Endometrial microvascular endothelial cells (primary cell): ENCODE data around the gene IL27RA. TPM values are rescaled to one million over a fixed set of nuclear protein-coding genes. Genes with fewer than 3 reads are reported as not detected.
"Not testable (repeated sequence)": the region's sequence is repeated elsewhere in the genome, so short reads cannot be mapped to it uniquely, and the experiment has no call there.

Experiments
- in situ Hi-C: cut with HindIII; loops from 2 replicates; pipeline ENCODE4 v1.10.0; 2017; ENCODE audit warnings: low sequenced_read_pairs, low pct_unique_long_range_greater_than_20kb; ENCODE audit errors: inconsistent ontology term
- total RNA-seq: library from RNA; depleted of rRNA; stranded (reverse); fragments of >200 nt; gene quantifications from one replicate; pipeline ENCODE4 v1.2.3, GENCODE V29; 2015; ENCODE audit errors: inconsistent ontology term

IL27RA gene
- total RNA-seq, 1 donor from 2014 or later: 17.5 TPM

DNA sequence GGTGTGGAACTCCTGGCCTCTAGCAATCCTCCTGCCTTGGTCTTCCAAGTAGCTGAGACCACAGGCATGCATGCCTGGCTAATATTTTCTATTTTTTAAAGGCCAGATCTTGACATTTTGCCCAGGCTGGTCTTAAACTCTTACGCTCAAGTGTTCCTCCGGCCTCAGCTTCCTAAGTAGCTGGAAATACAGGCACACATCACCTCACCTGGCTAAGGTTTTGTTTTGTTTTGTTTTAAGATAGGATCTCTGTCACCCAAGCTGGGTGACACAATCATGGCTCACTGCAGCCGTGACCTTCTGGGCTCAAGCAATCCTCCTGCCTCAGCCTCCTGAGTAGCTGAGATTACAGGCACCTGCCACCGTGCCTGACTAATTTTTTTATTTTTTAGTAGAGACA is 9.1 kb upstream of the IL27RA start:
- in situ Hi-C loops: no loop called here

DNA sequence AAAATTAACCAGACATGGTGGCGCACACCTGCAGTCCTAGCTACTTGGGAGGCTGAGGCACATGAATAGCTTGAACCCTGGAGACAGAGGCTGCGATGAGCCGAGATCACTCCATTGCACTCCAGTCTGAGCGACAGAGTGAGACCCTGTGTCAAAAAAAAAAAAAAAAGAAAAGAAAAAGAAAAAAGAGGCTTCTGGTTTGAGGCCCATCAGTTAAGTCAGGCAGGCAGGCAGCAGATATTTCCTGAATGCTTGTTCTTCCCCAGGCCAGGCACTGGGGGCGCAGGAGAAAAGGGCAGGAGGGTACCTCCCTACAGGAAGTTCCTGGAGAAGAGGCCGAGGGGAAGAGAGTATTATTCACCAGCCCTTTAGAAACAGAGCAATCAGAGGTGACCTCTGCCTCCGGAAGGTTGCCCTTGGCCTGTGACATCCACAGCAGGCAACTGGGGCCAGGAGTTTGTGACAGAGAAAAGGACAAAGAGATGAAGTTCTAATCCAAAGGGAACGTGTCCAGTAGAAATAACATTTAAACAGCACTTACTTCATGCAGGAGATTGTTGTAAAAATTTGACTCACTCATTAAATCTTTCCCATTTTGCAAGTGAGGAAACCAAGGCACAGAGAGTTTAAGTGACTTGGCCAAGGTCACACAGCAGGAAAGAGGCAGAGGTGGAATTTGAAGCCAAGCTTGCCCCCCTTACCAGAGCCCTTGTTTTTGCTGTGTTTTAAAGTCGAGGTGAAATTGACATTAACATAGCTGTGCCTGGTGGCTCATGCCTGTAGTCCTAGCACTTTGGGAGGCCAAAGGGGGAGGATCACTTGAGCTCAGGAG is 7.9 kb upstream of the IL27RA start:
- in situ Hi-C loops: no loop called here

DNA sequence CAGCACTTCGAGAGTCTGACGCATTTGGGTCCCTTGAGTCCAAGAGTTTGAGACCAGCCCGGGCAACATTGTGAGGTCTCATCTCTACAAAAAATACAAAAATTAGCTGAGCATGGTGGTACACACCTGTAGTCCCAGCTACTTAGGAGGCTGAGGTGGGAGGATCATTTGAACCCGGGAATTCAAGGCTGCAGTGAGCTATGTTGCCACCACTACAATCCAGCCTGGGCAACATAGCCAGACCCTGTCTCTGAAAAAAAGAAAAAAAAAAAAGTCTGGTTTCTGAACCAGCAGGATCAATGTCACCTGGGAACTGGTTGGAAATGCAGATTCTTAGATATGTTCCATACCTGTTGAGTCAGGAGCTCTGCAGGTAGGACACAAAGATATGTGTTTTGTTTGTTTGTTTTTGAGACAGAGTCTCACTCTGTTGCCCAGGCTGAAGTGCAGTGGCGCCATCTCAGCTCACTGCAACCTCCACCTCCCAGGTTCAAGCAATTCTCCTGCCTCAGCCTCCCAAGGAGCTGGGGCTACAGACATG is 4.8 kb upstream of the IL27RA start:
- in situ Hi-C loops: not testable (repeated sequence)

DNA sequence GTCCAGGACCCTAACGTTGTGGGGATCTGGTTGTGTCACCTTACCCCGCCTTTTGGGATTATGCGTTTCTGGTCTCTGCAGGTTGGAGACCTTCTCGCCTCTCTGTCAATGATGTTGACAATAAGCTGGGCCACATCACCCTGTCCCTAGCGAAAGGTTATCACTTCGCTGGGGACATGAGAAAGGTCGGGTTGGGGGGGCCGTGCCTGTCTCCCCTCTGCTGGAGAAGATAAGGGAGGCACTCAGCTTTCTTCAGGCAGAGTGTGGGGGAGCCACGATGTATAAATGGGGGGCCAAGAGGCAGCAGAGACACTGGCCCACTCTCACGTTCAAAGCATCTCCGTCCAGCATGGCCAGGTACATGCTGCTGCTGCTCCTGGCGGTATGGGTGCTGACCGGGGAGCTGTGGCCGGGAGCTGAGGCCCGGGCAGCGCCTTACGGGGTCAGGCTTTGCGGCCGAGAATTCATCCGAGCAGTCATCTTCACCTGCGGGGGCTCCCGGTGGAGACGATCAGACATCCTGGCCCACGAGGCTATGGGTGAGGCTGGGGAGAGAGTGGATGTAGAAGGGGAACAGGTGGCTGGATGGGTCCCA is 3.6 kb upstream of the IL27RA start, which contains the start of gene RLN3:
TSS of gene RLN3 (plus strand) at position 293 of the 595 bp plus-strand sequence. CDS start at position 350, 57 bp downstream.
- in situ Hi-C loops: no loop called here

DNA sequence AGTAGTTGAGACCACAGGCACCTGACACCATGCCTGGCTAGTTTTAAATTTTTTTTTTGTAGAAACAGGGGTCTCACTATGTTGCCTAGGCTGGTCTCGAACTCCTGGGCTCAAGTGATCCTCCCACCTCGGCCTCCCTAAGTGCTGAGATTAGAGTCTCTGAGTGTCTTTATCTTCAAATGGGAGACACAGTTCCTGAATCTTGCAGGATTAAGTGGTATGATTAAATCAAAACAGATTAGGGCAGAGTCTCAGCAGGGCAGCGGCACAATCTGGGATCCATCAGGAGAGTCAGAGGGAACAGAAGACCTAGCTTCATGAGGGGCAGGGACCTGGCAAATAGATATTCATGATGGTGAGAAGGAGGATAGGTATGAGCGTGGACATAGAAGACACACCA is 2.7 kb upstream of the IL27RA start:
- in situ Hi-C loops: no loop called here

DNA sequence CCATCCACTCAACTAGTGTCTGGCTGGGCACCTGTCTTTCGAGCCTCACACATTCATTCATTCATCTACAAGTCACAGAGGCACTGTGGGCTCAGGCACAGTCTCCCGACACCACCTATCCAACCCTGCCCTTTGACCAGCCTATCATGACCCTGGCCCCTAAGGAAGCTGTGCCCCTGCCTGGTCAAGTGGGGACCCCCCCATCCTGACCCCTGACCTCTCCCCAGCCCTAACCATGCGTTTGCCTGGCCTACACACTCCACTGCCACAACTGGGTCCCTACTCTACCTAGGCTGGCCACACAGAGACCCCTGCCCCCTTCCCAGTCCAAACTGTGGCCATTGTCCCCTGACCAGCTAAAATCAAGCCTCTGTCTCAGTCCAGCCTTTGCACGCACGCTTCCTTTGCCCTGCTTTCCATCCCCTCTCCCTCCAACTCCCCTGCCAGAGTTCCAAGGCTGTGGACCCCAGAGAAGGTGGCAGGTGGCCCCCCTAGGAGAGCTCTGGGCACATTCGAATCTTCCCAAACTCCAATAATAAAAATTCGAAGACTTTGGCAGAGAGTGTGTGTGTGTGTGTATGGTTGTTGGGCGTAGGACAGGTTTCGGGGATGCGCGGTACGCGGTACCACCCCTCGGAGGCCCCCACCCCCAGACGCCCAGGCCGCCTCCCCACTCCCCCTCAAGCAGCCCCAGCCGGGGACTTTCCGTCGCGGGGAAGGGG is 404 bp upstream of the IL27RA start:
- in situ Hi-C loops: no loop called here

DNA sequence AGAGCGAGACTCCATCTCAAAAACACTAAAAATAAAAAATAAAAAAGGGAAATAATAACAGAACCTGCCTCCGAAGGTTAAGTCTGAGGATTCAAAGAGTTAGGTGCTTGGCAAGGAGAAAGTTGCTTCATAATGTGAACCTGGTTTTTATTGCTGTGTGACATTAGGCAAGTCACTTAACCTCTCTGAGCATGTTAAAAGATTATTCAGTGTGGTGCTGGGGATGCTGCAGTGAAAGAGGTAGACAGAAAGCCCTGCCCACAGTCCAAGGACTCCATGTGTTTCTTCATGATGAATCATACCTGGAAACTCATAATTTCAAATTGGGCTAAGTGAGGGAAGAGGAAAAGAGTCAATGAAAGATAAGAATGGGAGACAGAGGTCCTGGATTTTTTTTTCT is 2.4 kb downstream of the IL27RA start:
- in situ Hi-C loops: no loop called here

DNA sequence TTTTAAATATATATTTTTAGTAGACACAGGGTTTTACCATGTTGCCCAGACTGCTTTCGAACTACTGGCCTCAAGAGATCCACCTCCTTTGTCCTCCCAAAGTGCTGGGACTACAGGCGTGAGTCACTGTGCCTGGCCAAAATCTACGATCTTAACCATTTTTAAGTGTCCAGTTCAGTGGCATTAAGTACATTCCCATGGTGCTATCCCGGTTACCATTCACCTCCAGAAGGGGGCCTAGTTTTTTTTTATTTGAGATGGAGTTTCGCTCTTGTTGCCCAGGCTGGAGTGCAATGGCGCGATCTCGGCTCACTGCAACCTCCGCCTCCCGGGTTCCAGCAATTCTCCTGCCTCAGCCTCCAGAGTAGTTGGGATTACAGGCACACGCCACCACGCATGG is 3.6 kb downstream of the IL27RA start:
- in situ Hi-C loops: not testable (repeated sequence)

DNA sequence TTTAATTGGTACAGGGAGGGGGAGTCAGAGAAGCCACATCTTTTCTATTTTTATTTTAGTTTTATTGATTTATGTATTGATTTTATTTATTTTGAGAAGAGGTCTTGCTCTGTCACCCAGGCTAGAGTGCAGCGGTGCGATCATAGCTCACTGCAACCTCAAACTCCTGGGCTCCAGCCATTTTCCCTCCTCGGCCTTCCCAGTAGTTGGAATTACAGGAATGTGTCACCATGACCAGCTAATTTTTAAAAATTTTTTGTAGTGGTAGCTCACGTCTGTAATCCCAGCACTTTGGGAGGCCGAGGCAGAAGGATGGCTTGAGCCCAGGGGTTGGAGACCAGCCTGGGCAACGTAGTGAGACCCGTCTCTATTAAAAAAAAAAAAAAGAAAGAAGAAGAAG is 4.1 kb downstream of the IL27RA start:
- in situ Hi-C loops: no loop called here

DNA sequence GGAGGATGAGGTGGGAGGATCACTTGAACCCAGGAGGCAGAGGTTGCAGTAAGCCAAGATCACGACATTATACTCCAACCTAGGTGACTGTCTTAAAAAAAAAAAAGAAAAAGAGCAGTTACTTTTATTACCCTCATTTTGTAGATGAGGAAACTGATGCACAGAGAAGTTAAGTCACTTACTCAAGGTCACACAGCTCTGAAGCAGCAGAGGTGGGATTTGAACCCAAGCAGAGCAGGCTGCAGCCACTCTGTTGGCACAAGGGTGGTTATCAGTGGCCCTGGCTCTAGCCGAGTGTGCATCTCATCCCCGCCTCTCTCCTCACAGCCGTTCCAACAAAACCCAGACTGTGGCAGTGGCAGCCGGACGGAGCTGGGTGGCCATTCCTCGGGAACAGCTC is 7.6 kb downstream of the IL27RA start:
- in situ Hi-C loops: no loop called here

DNA sequence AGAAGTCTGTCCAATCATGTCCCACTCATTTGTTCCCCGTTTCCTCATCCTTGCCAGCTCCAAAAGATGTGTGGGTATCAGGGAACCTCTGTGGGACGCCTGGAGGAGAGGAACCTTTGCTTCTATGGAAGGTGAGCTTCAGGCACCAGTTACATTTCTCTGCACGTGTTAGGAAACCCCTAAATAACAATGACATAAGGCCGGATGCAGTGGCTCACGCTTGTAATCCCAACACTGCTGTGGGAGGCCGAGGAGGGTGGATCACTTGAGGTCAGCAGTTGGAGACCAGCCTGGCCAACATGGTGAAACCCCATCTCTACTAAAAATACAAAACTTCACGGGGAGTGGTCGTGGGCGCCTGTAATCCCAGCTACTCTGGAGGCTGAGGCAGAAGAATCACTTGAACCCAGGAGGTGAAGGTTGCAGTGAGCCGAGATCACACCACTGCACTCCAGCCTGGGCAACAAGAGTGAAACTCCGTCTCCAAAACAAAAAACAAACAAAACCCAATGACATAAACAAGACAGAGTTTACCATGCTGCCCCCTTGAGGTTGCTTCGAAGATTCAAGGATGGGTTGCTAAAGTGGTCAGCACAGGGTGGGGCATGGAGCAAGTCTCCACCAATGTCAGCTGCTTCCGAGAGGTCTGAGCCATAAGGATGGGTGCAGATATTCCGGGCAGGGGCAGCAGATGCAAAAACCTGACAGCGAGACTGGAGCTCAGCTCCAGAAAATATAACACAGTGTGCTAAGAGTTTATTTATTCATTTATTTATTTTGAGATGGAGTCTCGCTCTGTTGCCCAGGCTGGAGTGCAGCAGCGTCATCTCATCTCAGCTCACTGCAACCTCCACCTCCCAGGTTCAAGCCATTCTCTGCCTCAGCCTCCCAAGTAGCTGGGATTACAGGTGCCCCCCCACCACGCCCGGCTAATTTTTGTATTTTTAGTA is 11.4 kb downstream of the IL27RA start:
- in situ Hi-C loops: not testable (repeated sequence)

DNA sequence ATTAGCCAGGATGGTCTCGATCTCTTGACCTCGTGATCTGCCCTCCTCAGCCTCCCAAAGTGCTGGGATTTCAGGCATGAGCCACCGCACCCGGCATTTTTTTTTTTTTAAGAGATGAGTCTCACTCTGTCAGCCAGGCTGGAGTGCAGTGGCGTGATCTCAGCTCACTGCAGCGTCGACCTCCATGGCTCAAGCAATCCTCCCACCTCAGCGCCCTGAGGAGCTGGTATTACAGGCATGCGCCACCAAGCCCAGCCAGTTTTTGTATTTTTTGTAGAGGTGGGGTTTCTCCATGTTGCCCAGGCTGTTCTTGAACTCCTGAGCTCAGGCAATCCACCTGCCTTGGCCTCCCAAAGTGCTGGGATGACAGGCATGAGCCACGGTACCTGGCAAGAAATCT is 16.3 kb downstream of the IL27RA start:
- in situ Hi-C loops: not testable (repeated sequence)

DNA sequence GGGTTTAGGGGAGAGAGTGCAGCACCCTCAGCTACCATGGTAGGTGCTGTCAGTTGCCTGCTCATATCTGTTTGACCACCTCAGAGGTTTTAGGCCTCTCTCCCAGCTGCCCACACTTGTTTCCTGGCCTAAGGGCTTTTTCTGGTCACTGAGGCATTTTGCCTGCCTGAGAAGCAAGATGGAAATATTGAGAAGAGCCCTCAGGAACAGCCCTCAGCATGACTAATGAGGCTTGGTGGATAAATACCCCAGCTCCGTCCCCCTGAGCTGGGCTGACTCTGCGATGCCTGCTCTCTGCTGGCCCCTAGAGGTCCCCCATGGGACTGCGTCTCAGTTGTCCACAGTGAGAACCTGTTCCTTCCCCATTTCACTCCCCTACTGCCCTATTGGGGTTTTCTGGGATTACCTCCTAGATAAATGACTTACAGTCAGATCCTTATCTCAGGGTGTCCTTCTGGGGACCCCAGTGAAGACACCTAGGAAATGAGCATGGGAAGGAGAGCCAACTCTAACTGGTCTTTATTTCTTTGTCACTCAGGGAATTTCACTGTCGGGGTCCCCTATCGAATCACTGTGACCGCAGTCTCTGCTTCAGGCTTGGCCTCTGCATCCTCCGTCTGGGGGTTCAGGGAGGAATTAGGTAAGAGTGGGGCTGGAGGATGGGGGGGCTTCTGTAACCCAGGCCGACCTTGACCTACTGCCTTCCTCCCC is 17.0 kb downstream of the IL27RA start:
- in situ Hi-C loops: no loop called here

DNA sequence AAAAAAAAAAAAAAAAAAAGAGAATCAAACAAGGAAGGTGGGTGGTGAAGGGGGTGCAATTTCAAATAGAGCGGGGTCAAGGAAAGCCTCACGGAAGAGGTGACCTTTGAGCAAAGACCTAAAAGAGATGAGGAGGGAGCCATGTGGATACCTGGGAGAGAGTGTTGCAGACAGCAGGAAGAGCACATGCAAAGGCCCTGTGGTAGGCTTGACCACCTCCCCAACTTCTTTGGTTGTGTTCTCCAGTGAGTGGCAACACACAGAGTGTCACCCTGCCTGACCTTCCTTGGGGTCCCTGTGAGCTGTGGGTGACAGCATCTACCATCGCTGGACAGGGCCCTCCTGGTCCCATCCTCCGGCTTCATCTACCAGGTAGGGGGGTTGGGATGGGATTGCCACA is 18.9 kb downstream of the IL27RA start:
- in situ Hi-C loops: no loop called here

DNA sequence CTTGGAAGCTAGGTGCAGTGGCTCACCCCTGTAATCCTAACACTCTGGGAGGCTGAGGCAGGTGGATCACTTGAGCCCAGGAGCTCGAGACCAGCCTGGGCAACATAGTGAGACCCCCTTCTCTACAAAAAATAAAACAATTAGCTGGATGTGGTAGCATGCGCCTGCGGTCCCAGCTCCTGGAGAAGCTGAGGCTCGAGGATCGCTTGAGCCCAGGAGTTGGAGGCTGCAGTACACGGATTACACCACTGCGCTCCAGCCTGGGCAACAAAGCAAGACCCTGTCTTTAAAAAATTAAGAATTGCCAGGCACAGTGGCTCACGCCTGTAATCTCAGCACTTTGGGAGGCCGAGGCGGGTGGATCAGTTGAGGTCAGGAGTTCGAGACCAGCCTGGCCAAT is 19.4 kb downstream of the IL27RA start:
- in situ Hi-C loops: not testable (repeated sequence)

DNA sequence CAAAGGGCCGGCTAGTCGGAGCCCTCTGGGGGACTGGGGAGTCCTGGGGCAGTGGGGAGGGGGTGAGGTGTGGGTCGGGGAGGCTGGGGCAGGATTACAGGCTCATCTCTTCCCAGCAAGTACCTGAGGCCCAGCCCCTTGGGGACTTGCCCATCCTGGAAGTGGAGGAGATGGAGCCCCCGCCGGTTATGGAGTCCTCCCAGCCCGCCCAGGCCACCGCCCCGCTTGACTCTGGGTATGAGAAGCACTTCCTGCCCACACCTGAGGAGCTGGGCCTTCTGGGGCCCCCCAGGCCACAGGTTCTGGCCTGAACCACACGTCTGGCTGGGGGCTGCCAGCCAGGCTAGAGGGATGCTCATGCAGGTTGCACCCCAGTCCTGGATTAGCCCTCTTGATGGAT is 20.4 kb downstream of the IL27RA start:
- in situ Hi-C loops: no loop called here

DNA sequence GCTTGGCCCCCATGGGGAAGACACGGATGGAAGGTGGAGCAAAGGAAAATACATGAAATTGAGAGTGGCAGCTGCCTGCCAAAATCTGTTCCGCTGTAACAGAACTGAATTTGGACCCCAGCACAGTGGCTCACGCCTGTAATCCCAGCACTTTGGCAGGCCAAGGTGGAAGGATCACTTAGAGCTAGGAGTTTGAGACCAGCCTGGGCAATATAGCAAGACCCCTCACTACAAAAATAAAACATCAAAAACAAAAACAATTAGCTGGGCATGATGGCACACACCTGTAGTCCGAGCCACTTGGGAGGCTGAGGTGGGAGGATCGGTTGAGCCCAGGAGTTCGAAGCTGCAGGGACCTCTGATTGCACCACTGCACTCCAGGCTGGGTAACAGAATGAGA is 20.9 kb downstream of the IL27RA start:
- in situ Hi-C loops: no loop called here

DNA sequence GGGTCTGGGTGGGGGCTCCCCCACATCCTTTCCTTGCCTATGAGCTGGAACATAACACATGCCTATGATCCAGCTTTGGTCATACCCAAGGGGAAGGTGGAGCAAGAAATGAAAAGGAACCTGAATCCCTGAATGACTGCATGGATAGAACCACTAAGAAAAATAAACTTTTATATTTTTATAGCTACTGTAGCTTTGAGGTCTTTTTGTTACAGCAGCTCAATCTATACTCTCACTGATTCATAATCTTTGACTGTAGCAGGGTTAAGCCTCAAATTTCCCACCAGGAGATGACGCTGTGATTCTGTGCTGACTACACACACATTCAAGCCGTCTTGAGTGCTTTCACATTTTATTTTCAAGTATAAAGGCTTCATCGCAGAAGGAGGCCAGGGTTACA is 21.5 kb downstream of the IL27RA start:
- in situ Hi-C loops: no loop called here
